Uterus (tissue), 2 donors: Measurements from ENCODE around the gene DIRAS1.

Source experiments
- POLR2A ChIP-seq, 2 donors: fragments of 450-650 bp; IDR thresholded peaks; one replicate each; pipeline ENCODE4 v1.6.1; 2016; ENCODE audit warnings: antibody characterized with exemption in 2 of 2, mild to moderate bottlenecking in 1 of 2, moderate library complexity in 1 of 2
- TF ChIP-seq, protein P1 (sequence below), 4 experiments: fragments of 200-600 bp in 2 of 4; fragments of 450-650 bp in 2 of 4; sonication (generic) in 2 of 4; IDR thresholded peaks; one replicate each; pipeline ENCODE4 v1.5.1; 2016 to 2019; ENCODE audit warnings: antibody characterized with exemption in 4 of 4, mild to moderate bottlenecking in 2 of 4, moderate library complexity in 1 of 4

DNA sequence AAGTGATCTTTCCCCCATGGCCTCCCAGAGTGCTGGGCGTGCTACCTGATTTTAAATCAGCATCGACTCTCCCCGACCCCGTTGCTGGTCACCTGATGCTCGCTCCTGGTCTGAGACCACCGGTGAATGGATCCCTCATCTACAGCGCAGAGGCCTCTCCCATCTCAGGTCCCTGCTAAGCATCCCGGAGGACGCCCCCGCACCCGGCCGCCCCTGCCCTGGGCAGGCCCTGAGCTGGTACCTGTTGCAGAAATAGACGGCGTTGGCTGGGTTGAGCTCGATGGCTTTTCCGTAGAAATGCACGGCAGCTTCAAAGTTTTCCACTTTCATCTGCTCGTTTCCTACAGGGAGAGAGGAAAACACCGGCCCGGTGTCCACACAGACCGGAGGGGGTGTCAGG, 43.8 kb upstream of the DIRAS1 start:
- TF ChIP-seq, protein P1, sequence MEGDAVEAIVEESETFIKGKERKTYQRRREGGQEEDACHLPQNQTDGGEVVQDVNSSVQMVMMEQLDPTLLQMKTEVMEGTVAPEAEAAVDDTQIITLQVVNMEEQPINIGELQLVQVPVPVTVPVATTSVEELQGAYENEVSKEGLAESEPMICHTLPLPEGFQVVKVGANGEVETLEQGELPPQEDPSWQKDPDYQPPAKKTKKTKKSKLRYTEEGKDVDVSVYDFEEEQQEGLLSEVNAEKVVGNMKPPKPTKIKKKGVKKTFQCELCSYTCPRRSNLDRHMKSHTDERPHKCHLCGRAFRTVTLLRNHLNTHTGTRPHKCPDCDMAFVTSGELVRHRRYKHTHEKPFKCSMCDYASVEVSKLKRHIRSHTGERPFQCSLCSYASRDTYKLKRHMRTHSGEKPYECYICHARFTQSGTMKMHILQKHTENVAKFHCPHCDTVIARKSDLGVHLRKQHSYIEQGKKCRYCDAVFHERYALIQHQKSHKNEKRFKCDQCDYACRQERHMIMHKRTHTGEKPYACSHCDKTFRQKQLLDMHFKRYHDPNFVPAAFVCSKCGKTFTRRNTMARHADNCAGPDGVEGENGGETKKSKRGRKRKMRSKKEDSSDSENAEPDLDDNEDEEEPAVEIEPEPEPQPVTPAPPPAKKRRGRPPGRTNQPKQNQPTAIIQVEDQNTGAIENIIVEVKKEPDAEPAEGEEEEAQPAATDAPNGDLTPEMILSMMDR (IDR thresholded peaks at IDR 0.05), result no peak
- no peak for TF ChIP-seq POLR2A (IDR thresholded peaks at IDR 0.05)
